Astrocyte of the spinal cord (primary cell): ENCODE results near the gene ANKRD63.

Experiments used
- DNase-seq: peaks from one replicate; pipeline ENCODE4 v3.0.0; 2011; ENCODE audit warnings: low read depth, low spot score
- H3K4me3 ChIP-seq: 2 replicates; pipeline ENCODE4 v1.5.1; 2011; ENCODE audit warnings: low read depth, mild to moderate bottlenecking, low read length, moderate library complexity
- in situ Hi-C: cut with HindIII; loops from 2 replicates; pipeline ENCODE4 v1.10.0; 2017; ENCODE audit warnings: low sequenced_read_pairs
- TF ChIP-seq, protein P1 (sequence below): IDR thresholded peaks from 2 replicates; pipeline ENCODE4 v1.5.1; 2012; ENCODE audit warnings: low read depth, mild to moderate bottlenecking, low read length, inconsistent platforms

ANKRD63 gene

GRCh38 chr15:40256638-40257235 is 26.1 kb downstream of the ANKRD63 start:
- in situ Hi-C loops: no loop called here

DNA sequence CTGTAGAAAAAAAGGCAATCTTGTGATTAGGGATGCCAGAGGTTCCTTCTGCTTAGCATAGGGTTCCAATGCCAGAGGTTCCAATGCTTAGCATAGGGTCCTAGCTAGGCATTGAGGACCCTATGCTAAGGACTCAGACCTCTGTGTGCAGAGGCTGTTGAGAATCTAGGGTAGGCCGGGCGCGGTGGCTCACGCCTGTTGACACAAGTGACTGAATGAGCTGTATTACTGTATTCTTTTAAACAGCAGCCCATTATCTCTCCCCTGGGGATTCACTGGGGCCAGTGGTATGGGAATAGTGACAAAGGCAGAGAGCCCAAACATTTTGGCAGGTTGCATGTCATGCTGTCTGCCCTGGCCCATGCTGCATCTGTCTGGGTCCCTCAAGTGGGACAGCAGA is 27.8 kb downstream of the ANKRD63 start:
- TF ChIP-seq, protein P1, sequence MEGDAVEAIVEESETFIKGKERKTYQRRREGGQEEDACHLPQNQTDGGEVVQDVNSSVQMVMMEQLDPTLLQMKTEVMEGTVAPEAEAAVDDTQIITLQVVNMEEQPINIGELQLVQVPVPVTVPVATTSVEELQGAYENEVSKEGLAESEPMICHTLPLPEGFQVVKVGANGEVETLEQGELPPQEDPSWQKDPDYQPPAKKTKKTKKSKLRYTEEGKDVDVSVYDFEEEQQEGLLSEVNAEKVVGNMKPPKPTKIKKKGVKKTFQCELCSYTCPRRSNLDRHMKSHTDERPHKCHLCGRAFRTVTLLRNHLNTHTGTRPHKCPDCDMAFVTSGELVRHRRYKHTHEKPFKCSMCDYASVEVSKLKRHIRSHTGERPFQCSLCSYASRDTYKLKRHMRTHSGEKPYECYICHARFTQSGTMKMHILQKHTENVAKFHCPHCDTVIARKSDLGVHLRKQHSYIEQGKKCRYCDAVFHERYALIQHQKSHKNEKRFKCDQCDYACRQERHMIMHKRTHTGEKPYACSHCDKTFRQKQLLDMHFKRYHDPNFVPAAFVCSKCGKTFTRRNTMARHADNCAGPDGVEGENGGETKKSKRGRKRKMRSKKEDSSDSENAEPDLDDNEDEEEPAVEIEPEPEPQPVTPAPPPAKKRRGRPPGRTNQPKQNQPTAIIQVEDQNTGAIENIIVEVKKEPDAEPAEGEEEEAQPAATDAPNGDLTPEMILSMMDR: no peak
- in situ Hi-C loops: no loop called here
- no peak overlapping the region for H3K4me3 ChIP-seq
- DNase-seq: no peak

More at GRCh38 chr15:40256638-40257235, 26.1 kb downstream of the ANKRD63 start:
- peak; percentile 56 for DNase-seq
- no peak overlapping the region for H3K4me3 ChIP-seq
- TF ChIP-seq, protein P1: no peak

DNA sequence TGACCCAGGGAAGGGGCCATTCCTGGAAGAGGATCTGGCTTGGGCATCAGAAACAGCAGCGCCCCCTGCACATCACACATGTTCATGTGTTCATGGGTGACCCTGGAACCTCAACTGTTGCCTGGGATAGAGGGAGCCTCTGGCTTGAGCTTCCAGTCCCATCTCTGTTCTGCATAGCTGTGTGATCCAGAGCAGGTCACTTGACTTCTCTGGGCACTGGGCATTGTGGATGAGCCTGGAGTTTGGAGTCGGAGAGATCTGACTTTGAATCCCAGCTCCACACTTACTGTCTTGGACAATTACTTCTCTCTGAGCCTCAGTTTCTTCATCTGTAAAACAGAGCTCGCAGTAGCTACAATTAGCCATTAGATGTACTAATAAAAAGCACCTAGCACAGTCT is 28.4 kb downstream of the ANKRD63 start:
- TF ChIP-seq, protein P1: no peak
- H3K4me3 ChIP-seq: no peak overlapping the region
- DNase-seq: no peak
- in situ Hi-C loops: no loop called here

- in situ Hi-C loops: no loop called here
- DNase-seq: no peak
- H3K4me3 ChIP-seq: peak overlapping the region; percentile 30
- TF ChIP-seq, protein P1: no peak
These were observed 29.6 kb downstream of the ANKRD63 start for GRCh38 chr15:40253167-40253790.

DNA sequence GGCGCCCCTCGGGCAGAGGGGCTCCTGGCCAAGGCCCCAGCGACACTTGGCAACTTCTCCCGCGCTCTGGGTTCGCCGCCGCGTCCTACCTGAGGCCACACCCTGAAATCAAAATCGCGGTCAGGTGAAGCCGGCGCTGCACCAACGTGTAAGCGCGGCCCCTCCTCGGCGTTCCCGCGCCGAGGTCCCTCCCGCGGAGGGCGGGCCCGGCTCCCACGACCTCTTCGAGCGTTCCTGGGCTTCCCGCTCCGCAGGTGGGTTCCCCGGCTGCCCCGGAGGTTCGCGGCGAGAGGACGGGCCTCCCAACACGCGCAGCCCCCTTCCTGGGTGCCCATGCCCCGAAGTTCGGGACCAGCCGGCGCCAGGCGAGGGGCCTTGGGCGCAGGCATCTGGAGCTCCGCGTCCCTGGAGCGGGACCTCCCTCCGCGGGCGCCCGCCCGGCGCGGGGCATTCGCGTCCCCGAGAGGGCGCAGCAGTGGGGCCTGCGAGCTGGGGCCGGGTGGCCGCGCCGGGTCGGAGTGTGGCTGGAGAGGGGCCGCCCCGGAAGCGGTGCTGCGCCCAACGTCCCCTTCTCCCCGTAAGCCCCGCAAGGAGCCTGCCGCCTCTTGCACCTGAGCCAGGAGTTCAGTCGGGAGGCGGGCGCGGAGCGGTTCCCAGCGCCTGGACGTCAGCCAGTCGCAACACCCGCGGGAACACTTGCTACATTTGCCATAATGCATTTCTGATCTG is 30.3 kb downstream of the ANKRD63 start:
- DNase-seq: no peak
- TF ChIP-seq, protein P1: no peak
- in situ Hi-C loops: no loop called here
- peak overlapping the region; percentile 30 for H3K4me3 ChIP-seq

- TF ChIP-seq, protein P1: no peak
- no peak overlapping the region for H3K4me3 ChIP-seq
- in situ Hi-C loops: no loop called here
- DNase-seq: no peak
These were observed 30.8 kb downstream of the ANKRD63 start for GRCh38 chr15:40252141-40252437.
